ENCODE data around the gene PRDX5. TPM values are rescaled to one million over a fixed set of nuclear protein-coding genes. Genes with fewer than 3 reads are reported as not detected.
"Not testable (repeated sequence)": the region's sequence is repeated elsewhere in the genome, so short reads cannot be mapped to it uniquely, and the experiment has no call there.

PRDX5 gene
- total RNA-seq, 2 donors from 2014 or later = 91.1 to 136 TPM

DNA sequence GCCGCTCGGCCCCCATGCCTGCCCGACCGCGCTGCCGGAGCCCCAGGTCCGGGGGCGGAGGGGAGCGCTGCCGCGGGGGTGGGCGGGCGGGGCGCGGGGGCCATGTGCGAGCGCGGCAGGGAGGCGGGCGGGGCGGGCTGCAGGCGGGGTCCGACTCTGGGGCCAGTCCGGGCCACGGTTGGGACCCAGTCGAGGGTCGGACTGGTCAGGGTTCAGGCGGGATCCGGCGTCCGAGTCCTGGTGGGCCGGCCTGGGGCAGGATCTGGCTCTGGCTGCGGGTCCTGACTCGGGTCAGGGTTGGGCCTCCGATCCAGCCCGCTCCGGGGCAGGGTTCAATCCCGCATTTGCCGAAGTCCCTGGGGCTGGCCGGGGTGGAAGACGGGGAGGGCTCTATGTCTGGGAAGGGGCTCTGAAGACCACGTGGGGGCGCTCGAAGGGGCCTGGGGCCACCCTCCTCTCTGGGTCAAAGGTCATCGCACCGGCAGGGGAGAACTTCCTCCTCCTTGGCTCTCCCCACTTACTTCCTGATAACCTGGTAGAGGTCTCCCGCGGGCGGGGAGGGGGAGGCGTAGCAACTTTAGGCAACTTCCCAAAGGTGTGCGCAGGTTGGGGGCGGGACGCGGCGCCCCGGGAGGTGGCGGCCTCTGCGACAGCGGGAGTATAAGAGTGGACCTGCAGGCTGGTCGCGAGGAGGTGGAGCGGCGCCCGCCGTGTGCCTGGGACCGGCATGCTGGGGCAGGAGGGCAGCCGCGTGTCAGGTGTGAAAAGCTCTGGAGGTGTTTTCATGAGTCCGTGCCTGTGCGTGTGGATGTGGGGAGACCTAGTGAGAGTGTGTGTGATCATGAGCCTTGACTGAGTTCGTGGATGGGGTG is 12.0 kb upstream of the PRDX5 start:
- Histone ChIP-seq H3K9me3 (no peaks in the 10 kb centered on the region), H3K4me1 (ENCODE audit: control insufficient read depth in 1 of 2, low read depth in 2 of 2) (peaks cover under 1 to 25% of the 10 kb centered on the region in 2 donors), H3K36me3 (no peaks in the 10 kb centered on the region), H3K27ac (peak overlapping the region; percentile 50 to 66), H3K27me3 (replicated peaks; ENCODE audit: insufficient read depth) (no peaks in the 10 kb centered on the region), H3K4me3 (peak overlapping the region; percentile 92)
- DNase-seq (ENCODE audit: low spot score) (no peak), ATAC-seq (ENCODE audit: insufficient number of reproducible peaks, low FRiP score, low read depth) (peak; percentile 1)
- TF ChIP-seq, protein P1, sequence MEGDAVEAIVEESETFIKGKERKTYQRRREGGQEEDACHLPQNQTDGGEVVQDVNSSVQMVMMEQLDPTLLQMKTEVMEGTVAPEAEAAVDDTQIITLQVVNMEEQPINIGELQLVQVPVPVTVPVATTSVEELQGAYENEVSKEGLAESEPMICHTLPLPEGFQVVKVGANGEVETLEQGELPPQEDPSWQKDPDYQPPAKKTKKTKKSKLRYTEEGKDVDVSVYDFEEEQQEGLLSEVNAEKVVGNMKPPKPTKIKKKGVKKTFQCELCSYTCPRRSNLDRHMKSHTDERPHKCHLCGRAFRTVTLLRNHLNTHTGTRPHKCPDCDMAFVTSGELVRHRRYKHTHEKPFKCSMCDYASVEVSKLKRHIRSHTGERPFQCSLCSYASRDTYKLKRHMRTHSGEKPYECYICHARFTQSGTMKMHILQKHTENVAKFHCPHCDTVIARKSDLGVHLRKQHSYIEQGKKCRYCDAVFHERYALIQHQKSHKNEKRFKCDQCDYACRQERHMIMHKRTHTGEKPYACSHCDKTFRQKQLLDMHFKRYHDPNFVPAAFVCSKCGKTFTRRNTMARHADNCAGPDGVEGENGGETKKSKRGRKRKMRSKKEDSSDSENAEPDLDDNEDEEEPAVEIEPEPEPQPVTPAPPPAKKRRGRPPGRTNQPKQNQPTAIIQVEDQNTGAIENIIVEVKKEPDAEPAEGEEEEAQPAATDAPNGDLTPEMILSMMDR (IDR thresholded peaks at IDR 0.05) = no peak

- Histone ChIP-seq H3K4me3 (peak overlapping the region; percentile 92), H3K27ac (peak overlapping the region; percentile 50 to 66), H3K27me3 (replicated peaks; ENCODE audit: insufficient read depth) (no peaks in the 10 kb centered on the region), H3K4me1 (ENCODE audit: control insufficient read depth in 1 of 2, low read depth in 2 of 2) (peaks cover 0 to 20% of the 10 kb centered on the region in 2 donors), H3K36me3 (no peaks in the 10 kb centered on the region), H3K9me3 (no peaks in the 10 kb centered on the region)
- ATAC-seq (ENCODE audit: insufficient number of reproducible peaks, low FRiP score, low read depth) (no peak), DNase-seq (ENCODE audit: low spot score) (no peak)
- TF ChIP-seq, protein P1 (IDR thresholded peaks at IDR 0.05) = no peak
Measured at GRCh38 chr11:64306563-64306875, 11.4 kb upstream of the PRDX5 start.

DNA sequence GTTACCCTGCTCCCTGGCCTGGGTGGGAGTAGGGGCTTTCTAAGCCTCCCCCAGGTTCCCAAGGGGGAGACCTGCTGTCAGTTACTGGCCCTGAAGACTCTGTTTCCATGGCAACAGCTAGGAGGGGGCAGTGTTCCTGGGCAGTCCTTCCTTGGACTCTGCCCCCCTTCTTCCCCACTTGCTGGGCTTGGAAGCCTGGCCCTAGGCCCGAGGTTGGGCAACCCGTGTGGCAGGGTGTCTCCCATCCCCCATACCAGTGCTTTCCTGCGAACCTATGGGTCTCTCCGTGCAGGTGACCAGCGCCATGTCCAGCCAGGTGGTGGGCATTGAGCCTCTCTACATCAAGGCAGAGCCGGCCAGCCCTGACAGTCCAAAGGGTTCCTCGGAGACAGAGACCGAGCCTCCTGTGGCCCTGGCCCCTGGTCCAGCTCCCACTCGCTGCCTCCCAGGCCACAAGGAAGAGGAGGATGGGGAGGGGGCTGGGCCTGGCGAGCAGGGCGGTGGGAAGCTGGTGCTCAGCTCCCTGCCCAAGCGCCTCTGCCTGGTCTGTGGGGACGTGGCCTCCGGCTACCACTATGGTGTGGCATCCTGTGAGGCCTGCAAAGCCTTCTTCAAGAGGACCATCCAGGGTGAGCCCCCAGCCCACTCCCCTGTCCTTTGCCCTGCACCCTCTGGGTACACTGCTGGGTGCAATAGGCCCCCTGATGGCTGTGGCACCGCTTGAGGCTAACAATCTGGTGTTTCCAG is 10.9 kb upstream of the PRDX5 start:
- Histone ChIP-seq H3K4me3 (peak overlapping the region; percentile 92), H3K27ac (no peak overlapping the region), H3K4me1 (ENCODE audit: control insufficient read depth in 1 of 2, low read depth in 2 of 2) (peaks cover 0 to 20% of the 10 kb centered on the region in 2 donors), H3K27me3 (replicated peaks; ENCODE audit: insufficient read depth) (no peaks in the 10 kb centered on the region), H3K36me3 (no peaks in the 10 kb centered on the region), H3K9me3 (no peaks in the 10 kb centered on the region)
- TF ChIP-seq, protein P1 (IDR thresholded peaks at IDR 0.05) = no peak
- DNase-seq (ENCODE audit: low spot score) (no peak), ATAC-seq (ENCODE audit: insufficient number of reproducible peaks, low FRiP score, low read depth) (no peak)

DNA sequence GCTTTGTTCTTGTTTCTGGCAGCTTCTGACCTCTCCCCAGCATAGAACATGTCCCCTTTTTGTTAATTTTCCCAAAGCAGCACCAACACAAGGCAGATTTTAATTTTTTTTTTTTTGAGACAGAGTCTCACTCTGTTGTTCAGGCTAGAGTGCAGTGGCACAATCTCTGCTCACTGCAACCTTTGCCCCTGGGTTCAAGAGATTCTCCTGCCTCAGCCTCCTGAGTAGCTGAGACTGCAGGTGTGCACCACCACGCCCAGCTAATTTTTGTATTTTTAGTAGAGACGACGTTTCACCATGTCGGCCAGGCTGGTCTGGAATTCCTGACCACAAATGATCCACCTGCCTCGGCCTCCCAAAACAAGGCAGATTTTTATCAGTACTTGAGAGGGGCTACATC is 10.1 kb upstream of the PRDX5 start:
- H3K36me3 ChIP-seq; H3K9me3 ChIP-seq; ATAC-seq (ENCODE audit: insufficient number of reproducible peaks, low FRiP score, low read depth); DNase-seq (ENCODE audit: low spot score); H3K4me3 ChIP-seq; H3K27ac ChIP-seq; H3K27me3 ChIP-seq (replicated peaks; ENCODE audit: insufficient read depth): not testable (repeated sequence)
- H3K4me1 ChIP-seq (ENCODE audit: control insufficient read depth in 1 of 2, low read depth in 2 of 2) = peaks cover 0 to 20% of the 10 kb centered on the region in 2 donors

DNA sequence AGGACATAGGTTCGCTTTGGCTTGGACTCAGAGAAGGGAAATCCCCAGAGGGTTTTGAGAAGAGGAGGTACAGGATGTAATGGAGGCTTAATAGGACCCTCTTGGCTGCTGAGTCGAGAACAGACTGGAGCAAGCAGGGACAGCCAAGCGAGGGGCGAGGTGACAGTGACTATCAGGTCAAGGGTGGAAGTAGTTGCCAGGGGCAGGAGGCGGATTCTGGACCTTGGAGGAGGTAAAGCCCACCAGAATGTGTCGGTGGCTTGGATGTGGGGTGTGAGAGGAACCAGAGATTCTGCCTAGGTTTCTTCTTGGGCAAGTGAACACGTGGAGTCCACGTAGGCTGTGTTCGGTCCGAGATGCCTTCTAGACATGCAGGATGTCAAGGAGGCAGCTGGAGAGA is 5.0 kb upstream of the PRDX5 start:
- TF ChIP-seq, protein P1 (IDR thresholded peaks at IDR 0.05) = no peak
- peaks cover 4 to 11% of the 10 kb centered on the region in 2 donors for H3K4me1 ChIP-seq (ENCODE audit: control insufficient read depth in 1 of 2, low read depth in 2 of 2)
- H3K27me3 ChIP-seq (replicated peaks; ENCODE audit: insufficient read depth) = no peaks in the 10 kb centered on the region
- no peak for ATAC-seq (ENCODE audit: insufficient number of reproducible peaks, low FRiP score, low read depth)
- peak overlapping the region in 1 of 2 donors; percentile 24 for H3K27ac ChIP-seq
- no peak overlapping the region for H3K4me3 ChIP-seq
- H3K9me3 ChIP-seq = no peaks in the 10 kb centered on the region
- peaks cover 3% of the 10 kb centered on the region for H3K36me3 ChIP-seq
- no peak for DNase-seq (ENCODE audit: low spot score)

Data from thoracic aorta (tissue), 2 donors.